HG03135 (cell line): ENCODE results near the gene CFAP65.

Source experiments
- ATAC-seq: cut with Tn5 transposase; IDR thresholded peaks from one replicate; pipeline ENCODE4 v1.9.1; 2021; ENCODE audit warnings: mild to moderate bottlenecking, moderate library complexity; ENCODE audit not compliant: unreplicated experiment

The CFAP65 gene

GRCh38 chr2:219041252-219041651 lies at the start of gene CFAP65:
CFAP65 (minus strand) TSS chr2:219041516; CDS start chr2:219039048, 2,468 bp downstream.
- ATAC-seq, result no peak

GRCh38 chr2:219090436-219091299 lies 49.4 kb upstream of the CFAP65 start:
- ATAC-seq, result no peak

- no peak for ATAC-seq
Measured at GRCh38 chr2:219089330-219089729, 48.0 kb upstream of the CFAP65 start.

GRCh38 chr2:219087848-219088247 lies 46.5 kb upstream of the CFAP65 start:
- ATAC-seq, result no peak

- no peak for ATAC-seq
Measured at GRCh38 chr2:219087361-219087760, 46.0 kb upstream of the CFAP65 start.

GRCh38 chr2:219086196-219086595 lies 44.9 kb upstream of the CFAP65 start:
- no peak for ATAC-seq

- no peak for ATAC-seq
Measured at GRCh38 chr2:219084791-219085190, 43.5 kb upstream of the CFAP65 start.

GRCh38 chr2:219082332-219082958 lies 41.1 kb upstream of the CFAP65 start:
- ATAC-seq, result no peak

GRCh38 chr2:219081701-219082331 lies 40.5 kb upstream of the CFAP65 start:
- no peak for ATAC-seq

GRCh38 chr2:219081096-219081495 lies 39.8 kb upstream of the CFAP65 start:
- ATAC-seq, result no peak

- ATAC-seq, result no peak
Measured at GRCh38 chr2:219079417-219079816, 38.1 kb upstream of the CFAP65 start.

GRCh38 chr2:219078951-219079350 lies 37.6 kb upstream of the CFAP65 start:
- no peak for ATAC-seq

- no peak for ATAC-seq
Measured at GRCh38 chr2:219078126-219078525, 36.8 kb upstream of the CFAP65 start.

GRCh38 chr2:219076253-219076652 lies 34.9 kb upstream of the CFAP65 start:
- no peak for ATAC-seq

GRCh38 chr2:219073413-219074129 lies 32.3 kb upstream of the CFAP65 start:
- ATAC-seq, result no peak

GRCh38 chr2:219072741-219073250 lies 31.5 kb upstream of the CFAP65 start:
- no peak for ATAC-seq

GRCh38 chr2:219071131-219071816 lies 30.0 kb upstream of the CFAP65 start:
- ATAC-seq, result no peak

- ATAC-seq, result no peak
Measured at GRCh38 chr2:219065484-219065883, 24.2 kb upstream of the CFAP65 start.

- no peak for ATAC-seq
Measured at GRCh38 chr2:219062081-219062480, 20.8 kb upstream of the CFAP65 start.
